Right atrium auricular region (tissue), 2 donors: ENCODE data around the gene EXOC4. TPM values are rescaled to one million over a fixed set of nuclear protein-coding genes. Genes with fewer than 3 reads are reported as not detected.

Source experiments
- DNase-seq: peaks from one replicate; pipeline ENCODE4 v3.0.0-alpha.2; 2019; ENCODE audit warnings: low spot score
- H3K27ac ChIP-seq, 2 donors: fragments of 200-600 bp; sonication (generic); 1 replicate in 1 of 2; 2 replicates in 1 of 2; pipeline ENCODE4 v1.5.1; 2016 to 2019
- H3K27me3 ChIP-seq, 2 donors: fragments of 200-600 bp; sonication (generic); one replicate each; pipeline versions ENCODE4 v1.5.1 to v1.6.0; 2017 to 2019
- H3K36me3 ChIP-seq: fragments of 200-600 bp; sonication (generic); one replicate; pipeline ENCODE4 v1.5.1; 2016
- H3K4me1 ChIP-seq, 2 donors: fragments of 200-600 bp; sonication (generic); one replicate each; pipeline versions ENCODE4 v1.5.1 to v1.6.0; 2017 to 2019
- H3K4me3 ChIP-seq, 2 donors: fragments of 200-600 bp; sonication (generic); 1 replicate in 1 of 2; 2 replicates in 1 of 2; pipeline ENCODE4 v1.5.1; 2017 to 2019; ENCODE audit warnings: mild to moderate bottlenecking in 1 of 2, moderate library complexity in 1 of 2
- H3K9me3 ChIP-seq, 2 donors: fragments of 200-600 bp; sonication (generic); one replicate each; pipeline ENCODE4 v1.5.1; 2019
- CTCF ChIP-seq, 2 donors: fragments of 200-600 bp; sonication (generic); IDR thresholded peaks; one replicate each; pipeline ENCODE4 v1.5.1; 2019; ENCODE audit warnings: antibody characterized with exemption in 2 of 2
- total RNA-seq, 2 donors: library from RNA; depleted of rRNA; stranded (reverse); fragments of >200 nt; gene quantifications; one replicate each; pipeline ENCODE4 v1.1.0, GENCODE V29; 2016

Gene EXOC4
- total RNA-seq, 2 donors from 2014 or later: 24.7 to 30.6 TPM

GRCh38 chr7:134056816-134057215, 803.9 kb downstream of the EXOC4 start:
- TF ChIP-seq CTCF (IDR thresholded peaks at IDR 0.05): no peak
- no peaks in the 10 kb centered on the region for H3K4me1 ChIP-seq
- no peak overlapping the region for H3K4me3 ChIP-seq

GRCh38 chr7:134058521-134058920, 805.6 kb downstream of the EXOC4 start:
- Histone ChIP-seq H3K36me3 (no peaks in the 10 kb centered on the region), H3K27ac (no peak overlapping the region), H3K4me3 (no peak overlapping the region), H3K9me3 (no peaks in the 10 kb centered on the region), H3K4me1 (peaks cover 0 to 11% of the 10 kb centered on the region in 2 donors), H3K27me3 (no peaks in the 10 kb centered on the region)
- no peak for TF ChIP-seq CTCF (IDR thresholded peaks at IDR 0.05)
- no peak for DNase-seq

More at GRCh38 chr7:134056816-134057215, 803.9 kb downstream of the EXOC4 start:
- Histone ChIP-seq H3K9me3 (no peaks in the 10 kb centered on the region), H3K27ac (no peak overlapping the region), H3K36me3 (no peaks in the 10 kb centered on the region), H3K27me3 (no peaks in the 10 kb centered on the region)
- DNase-seq: no peak

- TF ChIP-seq CTCF (IDR thresholded peaks at IDR 0.05): no peak
- no peak overlapping the region for H3K4me3 ChIP-seq
These were observed 806.1 kb downstream of the EXOC4 start for GRCh38 chr7:134058980-134059379.

GRCh38 chr7:134059921-134060320, 807.0 kb downstream of the EXOC4 start:
- Histone ChIP-seq H3K27ac (no peak overlapping the region), H3K4me3 (no peak overlapping the region), H3K4me1 (peaks cover 0 to 11% of the 10 kb centered on the region in 2 donors), H3K36me3 (no peaks in the 10 kb centered on the region), H3K9me3 (no peaks in the 10 kb centered on the region), H3K27me3 (no peaks in the 10 kb centered on the region)
- DNase-seq: no peak
- TF ChIP-seq CTCF (IDR thresholded peaks at IDR 0.05): no peak

More at GRCh38 chr7:134058980-134059379, 806.1 kb downstream of the EXOC4 start:
- Histone ChIP-seq H3K9me3 (no peaks in the 10 kb centered on the region), H3K36me3 (no peaks in the 10 kb centered on the region), H3K27ac (no peak overlapping the region), H3K27me3 (no peaks in the 10 kb centered on the region), H3K4me1 (peaks cover 0 to 11% of the 10 kb centered on the region in 2 donors)
- no peak for DNase-seq

- Histone ChIP-seq H3K4me1 (peaks cover 0 to 11% of the 10 kb centered on the region in 2 donors), H3K9me3 (no peaks in the 10 kb centered on the region), H3K27me3 (no peaks in the 10 kb centered on the region), H3K27ac (no peak overlapping the region), H3K36me3 (no peaks in the 10 kb centered on the region), H3K4me3 (no peak overlapping the region)
- no peak for DNase-seq
- TF ChIP-seq CTCF (IDR thresholded peaks at IDR 0.05): no peak
These were observed 808.0 kb downstream of the EXOC4 start for GRCh38 chr7:134060874-134061273.

- no peak overlapping the region for H3K4me3 ChIP-seq
- no peak for DNase-seq
- H3K36me3 ChIP-seq: no peaks in the 10 kb centered on the region
- no peak for TF ChIP-seq CTCF (IDR thresholded peaks at IDR 0.05)
- no peak overlapping the region for H3K27ac ChIP-seq
- no peaks in the 10 kb centered on the region for H3K9me3 ChIP-seq
- no peaks in the 10 kb centered on the region for H3K27me3 ChIP-seq
- peaks cover 0 to 11% of the 10 kb centered on the region in 2 donors for H3K4me1 ChIP-seq
These were observed 809.6 kb downstream of the EXOC4 start for GRCh38 chr7:134062460-134062859.
